Activated CD8-positive, alpha-beta T cell treated with anti-CD3 and anti-CD28 coated beads, Interleukin-2, amount 10 ng/mL, durations not matched to agents 7 days and 5 days (primary cell): ENCODE measurements around the gene CASP9. TPM values are rescaled to one million over a fixed set of nuclear protein-coding genes. Genes with fewer than 3 reads are reported as not detected.
"Not testable (repeated sequence)": the region's sequence is repeated elsewhere in the genome, so short reads cannot be mapped to it uniquely, and the experiment has no call there.

Source experiments
- ATAC-seq: fragments of 150-1000 bp; cut with Tn5 transposase; one replicate; pipeline ENCODE4 v1.10.0; 2021; ENCODE audit warnings: moderate library complexity
- CTCF ChIA-PET: fragments of 350-600 bp; sonication (Branson Sonifier 250); formaldehyde crosslinking; loops from one replicate; lab custom pipeline; 2021; ENCODE audit warnings: antibody characterized with exemption; lab: Charles Lee
- POLR2A ChIA-PET: fragments of 350-600 bp; sonication (Branson Sonifier 250); formaldehyde crosslinking; loops from one replicate; lab custom pipeline; 2021; ENCODE audit warnings: antibody characterized with exemption; lab: Charles Lee
- DNase-seq: peaks from one replicate; pipeline ENCODE4 v3.0.0-alpha.2; 2020
- H3K27ac Mint-ChIP-seq: one replicate; pipeline ENCODE4 v1.8.0; 2021; ENCODE audit warnings: mild to moderate bottlenecking, mixed read lengths
- H3K27me3 Mint-ChIP-seq: one replicate; pipeline ENCODE4 v1.8.0; 2021; ENCODE audit warnings: low read depth, mixed read lengths
- H3K36me3 Mint-ChIP-seq: one replicate; pipeline ENCODE4 v1.8.0; 2021; ENCODE audit warnings: low read depth, mixed read lengths
- H3K4me1 Mint-ChIP-seq: one replicate; pipeline ENCODE4 v1.8.0; 2021; ENCODE audit warnings: low read depth, mixed read lengths
- H3K4me3 Mint-ChIP-seq: one replicate; pipeline ENCODE4 v1.8.0; 2021; ENCODE audit warnings: mild to moderate bottlenecking, mixed read lengths
- H3K9me3 Mint-ChIP-seq: one replicate; pipeline ENCODE4 v1.8.0; 2022; ENCODE audit warnings: mixed read lengths; ENCODE audit not compliant: insufficient read depth
- total RNA-seq, 2 experiments: library from RNA; stranded (reverse); gene quantifications; one replicate each; pipeline ENCODE4 v1.2.3, GENCODE V29; 2021

CASP9 gene
- total RNA-seq, 2 experiments from 2014 or later = 10.3 to 10.7 TPM

DNA sequence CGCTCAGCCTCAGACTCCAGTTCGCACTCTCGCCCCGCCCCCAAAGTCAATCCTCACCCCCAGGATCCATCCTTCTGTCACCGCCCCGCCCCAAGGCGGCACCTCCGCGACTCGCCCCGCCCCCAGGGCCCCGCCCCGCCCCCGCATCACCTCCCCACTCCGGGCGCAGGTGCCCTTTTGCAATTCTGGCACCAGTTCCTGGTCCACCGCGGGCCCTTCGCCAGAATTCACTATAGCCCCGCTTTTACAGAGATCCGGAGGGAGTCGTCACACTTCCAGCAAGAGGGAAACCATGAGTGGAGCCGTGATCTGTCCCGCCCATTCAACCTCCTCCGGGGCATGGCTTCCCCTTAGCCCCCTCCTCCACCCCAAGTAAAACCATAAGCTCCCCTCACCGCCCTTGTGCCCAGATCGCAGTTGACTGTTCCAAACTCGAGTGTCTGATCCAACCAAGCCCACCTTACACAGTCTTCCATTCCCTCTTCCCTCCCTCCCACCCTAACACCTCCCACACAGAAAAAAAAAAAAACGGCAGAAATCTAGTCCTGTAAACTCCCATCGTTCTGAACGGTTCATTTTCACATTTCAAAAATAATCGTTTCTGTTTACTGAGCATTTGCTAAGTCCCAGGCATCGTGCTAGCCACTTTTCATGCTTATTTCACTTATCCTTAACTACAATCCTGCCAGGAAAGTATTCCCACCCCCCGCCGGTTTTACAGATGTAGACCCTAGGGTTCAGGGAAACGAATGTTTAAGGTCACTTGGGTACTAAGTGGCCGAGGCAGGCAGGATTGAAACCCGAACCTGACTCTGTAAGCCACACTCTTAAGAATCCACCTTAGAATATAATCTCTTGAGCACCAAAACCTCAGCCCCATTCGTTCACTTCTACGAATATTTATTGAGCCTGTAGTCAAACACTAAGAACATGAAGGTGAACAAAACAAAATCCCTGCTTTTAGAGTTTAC, 1.3 kb upstream of the CASP9 start:
- ATAC-seq (peak; percentile 70), DNase-seq (peak; percentile 27)
- Mint-ChIP-seq H3K4me3 (peak overlapping the region; percentile 82), H3K9me3 (no peaks in the 10 kb centered on the region), H3K36me3 (peaks cover 1% of the 10 kb centered on the region), H3K27me3 (no peaks in the 10 kb centered on the region), H3K27ac (peak overlapping the region; percentile 100), H3K4me1 (peaks cover 53% of the 10 kb centered on the region)
- ChIA-PET CTCF (no interaction called here), POLR2A (interaction anchor here (1.3 kb wide), 2 partner anchors 11 to 54 kb away, joined by 3 to 6 read pairs; no protein-coding TSS in a partner anchor)

DNA sequence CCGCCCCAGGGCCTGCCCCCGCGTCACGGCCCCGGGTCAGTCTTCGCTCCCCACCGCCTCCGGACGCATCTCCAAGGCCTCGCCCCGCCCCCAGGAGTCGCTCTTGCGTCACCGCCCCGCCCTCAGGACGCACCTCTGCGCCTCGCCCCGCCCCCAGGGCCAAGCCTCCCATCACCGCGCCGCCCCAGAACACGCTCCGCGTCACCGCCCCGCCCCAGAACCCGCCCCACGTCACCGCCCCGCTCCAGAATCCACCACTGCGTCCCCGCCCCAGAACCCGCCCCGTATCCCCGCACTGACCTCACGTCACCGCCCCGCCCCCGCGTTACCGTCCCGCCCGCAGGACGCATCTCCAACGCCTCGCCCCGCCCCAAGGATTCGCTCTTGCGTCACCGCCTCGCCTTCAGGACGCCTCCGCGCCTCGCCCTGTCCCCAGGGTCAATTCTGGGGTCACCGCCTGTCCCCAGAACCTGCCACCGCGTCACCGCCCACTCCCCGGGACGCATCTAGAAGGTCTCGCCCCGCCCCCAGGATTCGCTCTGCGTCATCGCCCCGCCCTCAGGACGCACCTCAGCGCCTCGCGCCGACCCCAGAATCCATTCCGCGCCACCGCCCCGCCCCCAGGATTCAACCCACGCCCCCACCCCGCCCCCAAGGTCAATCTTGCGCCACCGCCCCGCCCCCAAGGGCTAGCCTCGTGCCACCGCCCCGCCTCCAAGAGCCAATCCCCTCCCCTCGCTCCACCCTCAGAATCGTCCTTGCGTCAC, 451 bp upstream of the CASP9 start:
- H3K9me3 Mint-ChIP-seq = no peaks in the 10 kb centered on the region
- DNase-seq = peak; percentile 100
- H3K27me3 Mint-ChIP-seq = no peaks in the 10 kb centered on the region
- POLR2A ChIA-PET = interaction anchor here (1.3 kb wide), 3 partner anchors 10 to 55 kb away, joined by 3 to 8 read pairs (median 6); no protein-coding TSS in a partner anchor
- H3K4me1 Mint-ChIP-seq = peaks cover 53% of the 10 kb centered on the region
- peak overlapping the region; percentile 100 for H3K27ac Mint-ChIP-seq
- peak overlapping the region; percentile 82 for H3K4me3 Mint-ChIP-seq
- H3K36me3 Mint-ChIP-seq = no peaks in the 10 kb centered on the region
- CTCF ChIA-PET = interaction anchor here (1.2 kb wide), 1 partner anchor 10 kb away, joined by 10 read pairs; no protein-coding TSS in a partner anchor
- peak; percentile 56 for ATAC-seq

GRCh38 chr1:15523104-15524020, 653 bp downstream of the CASP9 start:
- H3K4me1 Mint-ChIP-seq = peaks cover 46% of the 10 kb centered on the region
- ChIA-PET CTCF (interaction anchor here (0.6 to 1.2 kb wide), 2 partner anchors 9 to 395 kb away, joined by 3 to 10 read pairs; no protein-coding TSS in a partner anchor), POLR2A (interaction anchor here (0.7 to 1.3 kb wide), 2 partner anchors 9 to 116 kb away, joined by 6 to 8 read pairs; no protein-coding TSS in a partner anchor)
- H3K27me3 Mint-ChIP-seq = no peaks in the 10 kb centered on the region
- no peak for ATAC-seq
- H3K9me3 Mint-ChIP-seq = no peaks in the 10 kb centered on the region
- peak overlapping the region; percentile 100 for H3K27ac Mint-ChIP-seq
- H3K36me3 Mint-ChIP-seq = peaks cover 2% of the 10 kb centered on the region
- peak overlapping the region; percentile 82 for H3K4me3 Mint-ChIP-seq
- DNase-seq = no peak

DNA sequence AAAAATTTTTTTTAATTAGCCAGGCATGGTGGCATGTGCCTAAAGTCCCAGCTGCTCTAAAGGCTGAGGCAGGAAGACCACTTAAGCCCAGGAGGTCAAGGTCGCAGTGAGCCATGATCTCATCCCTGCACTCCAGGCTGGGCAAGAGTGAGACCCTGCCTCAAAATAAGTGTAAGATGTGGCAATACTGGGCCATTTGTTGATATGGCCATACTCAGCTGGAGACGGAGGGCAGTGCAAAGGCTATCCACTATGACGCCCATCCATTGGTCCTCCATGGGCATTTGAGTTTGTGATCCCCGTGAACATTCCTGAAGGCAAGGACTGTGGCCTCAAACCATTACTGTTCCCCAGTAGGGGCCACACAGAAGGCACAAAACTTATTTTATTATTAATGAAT, 1.5 kb downstream of the CASP9 start:
- DNase-seq (no peak), ATAC-seq (no peak)
- ChIA-PET CTCF (no interaction called here), POLR2A (no interaction called here)
- no peak overlapping the region for H3K4me3 Mint-ChIP-seq
- H3K27ac Mint-ChIP-seq = no peak overlapping the region
- H3K36me3 Mint-ChIP-seq = peaks cover 2% of the 10 kb centered on the region
- H3K27me3 Mint-ChIP-seq = no peaks in the 10 kb centered on the region
- no peaks in the 10 kb centered on the region for H3K9me3 Mint-ChIP-seq
- H3K4me1 Mint-ChIP-seq = peaks cover 39% of the 10 kb centered on the region

DNA sequence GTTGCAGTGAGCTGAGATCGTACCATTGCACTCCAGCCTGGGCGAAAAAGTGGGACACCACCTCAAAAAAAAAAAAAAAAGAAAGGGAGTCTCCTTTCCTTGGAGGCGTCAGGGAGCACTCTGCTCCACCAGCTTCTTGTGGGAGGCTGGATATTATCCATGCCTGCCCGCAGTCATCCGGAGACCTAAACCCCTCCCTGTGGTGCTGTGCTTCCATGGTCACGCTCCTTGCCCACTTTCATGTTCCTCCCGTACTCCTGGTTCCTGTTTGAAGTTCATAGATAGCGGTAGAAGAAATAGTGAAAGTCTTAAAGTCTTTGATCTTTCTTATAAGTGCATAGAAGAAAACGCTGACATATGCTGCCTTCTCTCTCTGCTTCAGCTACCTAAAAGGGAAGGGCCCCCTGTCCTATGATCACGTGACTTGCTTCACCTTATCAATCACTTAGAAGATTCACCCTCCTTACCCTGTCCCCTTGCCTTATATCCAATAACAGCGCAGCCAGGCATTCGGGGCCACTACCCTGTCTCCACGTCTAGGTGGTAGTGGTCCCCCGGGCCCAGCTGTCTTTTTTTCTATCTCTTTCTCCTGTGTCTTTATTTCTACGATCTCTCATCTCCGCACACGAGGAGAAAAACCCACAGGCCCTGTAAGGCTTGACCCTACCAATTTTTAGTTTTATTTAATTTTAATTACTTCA, 2.7 kb downstream of the CASP9 start:
- ATAC-seq, CTCF ChIA-PET, DNase-seq, H3K27ac Mint-ChIP-seq, H3K9me3 Mint-ChIP-seq, POLR2A ChIA-PET, H3K4me3 Mint-ChIP-seq, H3K27me3 Mint-ChIP-seq: not testable (repeated sequence)
- Mint-ChIP-seq H3K4me1 (peaks cover 43% of the 10 kb centered on the region), H3K36me3 (peaks cover 14% of the 10 kb centered on the region)

- no peak overlapping the region for H3K27ac Mint-ChIP-seq
- ChIA-PET CTCF (no interaction called here), POLR2A (no interaction called here)
These were observed 4.4 kb downstream of the CASP9 start for GRCh38 chr1:15519625-15520024.

GRCh38 chr1:15515022-15515663, 8.9 kb downstream of the CASP9 start:
- CTCF ChIA-PET = interaction anchor here (0.9 to 2.1 kb wide), 3 partner anchors 9 to 182 kb away, joined by 3 to 10 read pairs (median 4); partner anchors contain the start of gene CASP9

More at GRCh38 chr1:15519625-15520024, 4.4 kb downstream of the CASP9 start:
- H3K4me1 Mint-ChIP-seq = peaks cover 40% of the 10 kb centered on the region
- H3K36me3 Mint-ChIP-seq = peaks cover 22% of the 10 kb centered on the region
- no peaks in the 10 kb centered on the region for H3K27me3 Mint-ChIP-seq
- H3K9me3 Mint-ChIP-seq = no peaks in the 10 kb centered on the region
- no peak for DNase-seq
- ATAC-seq = no peak
- no peak overlapping the region for H3K4me3 Mint-ChIP-seq

GRCh38 chr1:15514557-15514956, 9.5 kb downstream of the CASP9 start:
- peak overlapping the region; percentile 9 for H3K27ac Mint-ChIP-seq
- peaks cover 40% of the 10 kb centered on the region for H3K36me3 Mint-ChIP-seq
- H3K4me3 Mint-ChIP-seq, DNase-seq, ATAC-seq, H3K9me3 Mint-ChIP-seq, H3K27me3 Mint-ChIP-seq: not testable (repeated sequence)
- ChIA-PET POLR2A (interaction anchor here (1.0 to 2.3 kb wide), 2 partner anchors 9 to 262 kb away, joined by 3 to 8 read pairs; partner anchors contain the start of gene CASP9), CTCF (interaction anchor here (0.9 to 2.1 kb wide), 3 partner anchors 9 to 183 kb away, joined by 3 to 10 read pairs (median 4); partner anchors contain the start of gene CASP9)
- H3K4me1 Mint-ChIP-seq = peaks cover 30% of the 10 kb centered on the region

More at GRCh38 chr1:15515022-15515663, 8.9 kb downstream of the CASP9 start:
- POLR2A ChIA-PET = interaction anchor here (2.3 kb wide), 1 partner anchor 9 kb away, joined by 8 read pairs; the partner anchor contains the start of gene CASP9
- Mint-ChIP-seq H3K4me3 (no peak overlapping the region), H3K27ac (peak overlapping the region; percentile 54), H3K4me1 (peaks cover 30% of the 10 kb centered on the region), H3K36me3 (peaks cover 40% of the 10 kb centered on the region), H3K27me3 (no peaks in the 10 kb centered on the region), H3K9me3 (no peaks in the 10 kb centered on the region)
- DNase-seq (no peak), ATAC-seq (peak; percentile 54)

DNA sequence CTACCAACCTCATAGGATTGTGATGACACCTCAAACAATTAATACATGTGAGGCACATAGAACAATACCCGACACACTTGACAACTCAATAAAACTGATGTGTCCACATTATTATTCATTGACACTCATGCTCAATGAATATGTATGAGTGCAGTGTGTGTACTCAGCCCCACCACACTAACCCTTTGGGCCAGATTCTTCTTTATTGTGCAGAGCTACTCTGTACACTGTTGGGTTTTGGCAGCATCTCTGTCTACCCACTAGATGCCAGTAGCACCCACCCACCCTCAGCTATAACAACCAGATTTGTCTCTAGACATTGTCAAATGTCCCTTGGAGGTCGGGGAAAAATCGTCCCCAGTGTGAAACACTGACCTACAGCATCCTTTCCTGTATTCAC, 10.1 kb downstream of the CASP9 start:
- Mint-ChIP-seq H3K4me1 (peaks cover 30% of the 10 kb centered on the region), H3K36me3 (peaks cover 40% of the 10 kb centered on the region), H3K27ac (peak overlapping the region; percentile 9), H3K9me3 (no peaks in the 10 kb centered on the region), H3K27me3 (no peaks in the 10 kb centered on the region), H3K4me3 (no peak overlapping the region)
- ChIA-PET POLR2A (interaction anchor here (0.7 to 2.3 kb wide), 3 partner anchors 10 to 261 kb away, joined by 3 to 8 read pairs (median 3); partner anchors contain the start of gene CASP9), CTCF (interaction anchor here (1.3 to 2.1 kb wide), 2 partner anchors 9 to 10 kb away, joined by 4 to 10 read pairs; partner anchors contain the start of gene CASP9)
- ATAC-seq = no peak
- DNase-seq = no peak
